ENCODE data around the gene PHACTR3. TPM values are rescaled to one million over a fixed set of nuclear protein-coding genes. Genes with fewer than 3 reads are reported as not detected.

The PHACTR3 gene
- total RNA-seq, 4 donors from 2014 or later = 0.54 to 0.81 (median 0.59) TPM; not detected in 1

DNA sequence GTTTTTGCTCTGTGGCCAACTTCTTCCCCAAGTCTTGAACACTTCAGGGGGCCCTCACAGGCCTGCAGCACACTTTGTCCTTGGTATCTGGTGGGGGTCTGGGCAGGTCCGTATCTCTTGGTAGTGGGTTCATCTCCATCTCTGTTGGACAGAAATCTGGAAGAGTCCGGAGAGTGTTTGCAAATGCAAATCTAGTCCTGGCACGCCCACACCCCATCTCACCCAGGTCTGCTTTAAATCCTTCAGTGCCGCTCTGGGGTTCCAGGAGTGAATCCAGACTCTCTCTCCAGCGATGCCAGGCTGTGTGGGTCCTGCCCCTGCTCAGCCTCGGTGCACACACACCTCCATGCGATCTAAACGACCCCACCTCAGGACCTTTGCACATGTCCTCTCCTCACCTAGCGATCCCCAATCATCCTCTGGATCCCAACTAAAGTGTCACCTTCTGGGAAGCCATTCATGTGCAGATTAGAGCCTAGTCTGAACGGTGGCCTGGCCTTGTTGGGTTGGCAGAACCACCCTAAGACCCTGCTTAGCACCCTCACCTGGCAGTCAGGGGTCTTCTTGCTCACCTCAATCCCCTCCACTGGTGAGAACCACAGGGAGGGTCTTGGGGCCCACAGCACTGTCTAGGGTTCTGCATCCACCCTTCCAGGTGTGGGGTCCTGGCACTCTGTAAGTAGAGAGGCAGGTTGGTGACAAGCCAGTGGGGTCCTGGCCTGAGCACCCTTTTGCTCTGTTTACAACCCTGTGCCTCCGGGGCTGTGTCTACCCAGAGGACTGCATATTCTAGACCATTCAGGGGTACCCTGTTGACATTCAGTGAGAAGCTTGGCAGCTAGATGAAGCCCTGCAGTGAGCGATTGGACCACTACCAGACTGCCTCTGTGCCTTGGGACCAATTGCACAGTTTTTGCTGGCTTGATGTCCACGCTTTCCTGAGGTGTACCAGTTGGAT lies 228.3 kb downstream of the PHACTR3 start:
- H3K4me1 ChIP-seq = peaks cover 0 to 26% (median 8%) of the 10 kb centered on the region in 3 donors
- TF ChIP-seq POLR2AphosphoS5 (IDR thresholded peaks at IDR 0.05) (no peak), POLR2A (IDR thresholded peaks at IDR 0.05) (no peak), EP300 (IDR thresholded peaks at IDR 0.05) (no peak)
- TF ChIP-seq, protein P1, sequence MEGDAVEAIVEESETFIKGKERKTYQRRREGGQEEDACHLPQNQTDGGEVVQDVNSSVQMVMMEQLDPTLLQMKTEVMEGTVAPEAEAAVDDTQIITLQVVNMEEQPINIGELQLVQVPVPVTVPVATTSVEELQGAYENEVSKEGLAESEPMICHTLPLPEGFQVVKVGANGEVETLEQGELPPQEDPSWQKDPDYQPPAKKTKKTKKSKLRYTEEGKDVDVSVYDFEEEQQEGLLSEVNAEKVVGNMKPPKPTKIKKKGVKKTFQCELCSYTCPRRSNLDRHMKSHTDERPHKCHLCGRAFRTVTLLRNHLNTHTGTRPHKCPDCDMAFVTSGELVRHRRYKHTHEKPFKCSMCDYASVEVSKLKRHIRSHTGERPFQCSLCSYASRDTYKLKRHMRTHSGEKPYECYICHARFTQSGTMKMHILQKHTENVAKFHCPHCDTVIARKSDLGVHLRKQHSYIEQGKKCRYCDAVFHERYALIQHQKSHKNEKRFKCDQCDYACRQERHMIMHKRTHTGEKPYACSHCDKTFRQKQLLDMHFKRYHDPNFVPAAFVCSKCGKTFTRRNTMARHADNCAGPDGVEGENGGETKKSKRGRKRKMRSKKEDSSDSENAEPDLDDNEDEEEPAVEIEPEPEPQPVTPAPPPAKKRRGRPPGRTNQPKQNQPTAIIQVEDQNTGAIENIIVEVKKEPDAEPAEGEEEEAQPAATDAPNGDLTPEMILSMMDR (IDR thresholded peaks at IDR 0.05) = no peak
- H3K4me3 ChIP-seq = no peak overlapping the region
- WGBS, 2 donors (ENCODE audit: low coverage in 1 of 2) = 91 to 95% methylated on average over 8 to 9 of the region's 13 CpGs
- H3K27me3 ChIP-seq = peaks cover 18% of the 10 kb centered on the region
- no peaks in the 10 kb centered on the region for H3K36me3 ChIP-seq
- no peaks in the 10 kb centered on the region for H3K9me3 ChIP-seq
- no peak overlapping the region for H3K27ac ChIP-seq
- no peak for ATAC-seq

DNA sequence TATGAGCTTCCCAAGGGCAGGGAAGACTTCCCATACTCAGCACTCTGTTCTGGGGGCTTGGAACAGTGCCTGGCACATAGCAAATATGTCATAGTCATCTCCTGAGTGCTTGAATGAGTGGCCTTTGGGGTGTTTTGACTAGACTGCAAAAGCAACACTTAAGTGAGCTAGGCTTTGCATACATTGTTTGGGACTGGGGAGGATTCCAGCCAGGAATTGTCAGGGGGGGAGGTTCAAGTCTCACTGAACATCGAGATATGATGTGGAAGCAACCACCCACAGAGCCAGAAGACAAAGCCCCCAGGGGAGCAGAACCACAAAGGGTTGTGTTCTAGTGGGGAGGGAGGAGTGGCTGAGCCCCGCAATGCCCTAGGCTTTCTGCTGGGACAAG lies 230.7 kb downstream of the PHACTR3 start:
- H3K9me3 ChIP-seq = no peaks in the 10 kb centered on the region
- no peak overlapping the region for H3K27ac ChIP-seq
- H3K4me1 ChIP-seq = peaks cover 0 to 26% (median 8%) of the 10 kb centered on the region in 3 donors
- no peaks in the 10 kb centered on the region for H3K36me3 ChIP-seq
- peaks cover 42% of the 10 kb centered on the region for H3K27me3 ChIP-seq
- no peak for TF ChIP-seq POLR2AphosphoS5 (IDR thresholded peaks at IDR 0.05)
- TF ChIP-seq POLR2A (IDR thresholded peaks at IDR 0.05) = no peak
- TF ChIP-seq EP300 (IDR thresholded peaks at IDR 0.05) = no peak
- TF ChIP-seq, protein P1 (IDR thresholded peaks at IDR 0.05) = no peak
- no peak for ATAC-seq
- H3K4me3 ChIP-seq = no peak overlapping the region
- 25 to 75% methylated on average over 1 to 2 of the region's 2 CpGs for WGBS, 2 donors (ENCODE audit: low coverage in 1 of 2)

DNA sequence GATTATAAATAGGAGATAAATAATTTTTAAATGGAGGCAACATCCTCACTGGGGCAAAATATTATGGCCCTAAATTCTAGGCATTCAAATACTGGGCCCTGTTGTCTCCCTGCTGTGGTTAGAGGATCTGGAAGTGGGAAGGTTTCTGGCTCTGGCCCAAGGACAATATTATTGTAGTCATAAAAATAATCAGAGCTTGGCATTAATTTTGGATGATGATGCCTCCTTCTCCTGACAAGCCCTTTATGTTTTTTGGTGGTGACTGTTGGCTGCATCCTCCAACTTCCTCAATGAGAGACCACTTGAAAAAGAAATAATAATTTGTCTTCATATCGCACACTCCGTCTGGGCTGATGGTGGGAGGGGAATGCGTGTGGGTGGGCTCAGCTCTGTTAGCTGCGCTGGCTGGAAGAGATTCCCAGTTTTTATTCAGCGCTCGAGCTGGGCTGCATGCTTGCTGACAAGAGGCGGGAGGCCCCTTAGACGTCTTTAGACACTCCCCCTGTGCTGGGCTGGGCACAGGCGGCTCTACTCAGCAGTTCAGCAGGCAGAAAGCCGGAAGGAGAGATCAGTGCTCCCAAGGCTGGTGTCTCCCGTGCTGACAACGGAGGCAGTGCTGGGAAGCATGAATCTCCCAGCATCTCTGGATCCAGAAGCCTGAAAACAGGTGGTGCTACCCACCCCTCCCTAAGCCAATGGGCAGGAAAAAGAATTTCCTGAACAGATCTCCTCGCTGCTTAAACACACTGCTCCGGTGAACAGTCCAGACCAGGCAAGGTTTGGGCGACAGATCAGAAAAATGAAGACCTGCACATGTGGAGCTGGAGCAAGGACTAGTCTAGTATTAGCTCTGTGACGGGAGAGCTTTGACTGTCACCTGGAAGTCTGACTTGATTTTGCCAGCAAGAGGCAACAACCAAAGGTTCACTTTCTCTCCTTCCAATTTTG lies 231.4 kb downstream of the PHACTR3 start:
- H3K4me3 ChIP-seq = peak overlapping the region in 1 of 2 donors; percentile 17
- ATAC-seq = peak; percentile 67
- H3K27ac ChIP-seq = no peak overlapping the region
- 3 to 4% methylated on average over 11 of the region's 16 CpGs for WGBS, 2 donors (ENCODE audit: low coverage in 1 of 2)
- H3K27me3 ChIP-seq = peaks cover 47% of the 10 kb centered on the region
- TF ChIP-seq POLR2A (IDR thresholded peaks at IDR 0.05) (no peak), EP300 (IDR thresholded peaks at IDR 0.05) (no peak)
- H3K9me3 ChIP-seq = no peaks in the 10 kb centered on the region
- H3K4me1 ChIP-seq = peaks cover 0 to 26% (median 8%) of the 10 kb centered on the region in 3 donors
- H3K36me3 ChIP-seq = no peaks in the 10 kb centered on the region

DNA sequence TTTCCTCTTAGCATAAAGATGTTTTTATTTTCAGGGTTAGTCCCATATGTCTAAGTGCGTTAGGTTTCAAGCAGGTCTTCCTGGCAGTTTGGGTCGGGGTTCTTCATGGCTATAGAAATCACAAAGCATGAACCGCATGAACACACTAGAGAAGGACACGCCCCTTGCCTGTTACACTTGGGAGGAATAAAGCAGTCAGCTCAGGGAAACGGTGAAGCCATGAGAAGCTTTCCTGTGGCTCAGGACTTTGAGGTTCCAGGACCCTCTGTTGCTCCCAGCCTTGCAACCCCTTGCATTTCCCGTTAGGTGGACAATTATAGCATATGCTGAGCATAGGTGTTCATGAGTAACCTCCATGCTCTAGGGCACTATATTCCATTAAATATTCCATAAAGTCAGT lies 232.4 kb downstream of the PHACTR3 start:
- peaks cover 56% of the 10 kb centered on the region for H3K27me3 ChIP-seq
- H3K27ac ChIP-seq = no peak overlapping the region
- H3K4me1 ChIP-seq = peaks cover 0 to 23% (median 8%) of the 10 kb centered on the region in 3 donors
- H3K36me3 ChIP-seq = no peaks in the 10 kb centered on the region
- H3K9me3 ChIP-seq = no peaks in the 10 kb centered on the region
- no peak for TF ChIP-seq EP300 (IDR thresholded peaks at IDR 0.05)
- no peak for TF ChIP-seq POLR2AphosphoS5 (IDR thresholded peaks at IDR 0.05)
- TF ChIP-seq POLR2A (IDR thresholded peaks at IDR 0.05) = no peak
- TF ChIP-seq, protein P1 (IDR thresholded peaks at IDR 0.05) = no peak
- 52 to 65% methylated on average over 2 to 3 of the region's 6 CpGs for WGBS, 2 donors (ENCODE audit: low coverage in 1 of 2)
- no peak for ATAC-seq
- no peak overlapping the region for H3K4me3 ChIP-seq

Measured in gastroesophageal sphincter (tissue), 4 donors.